GM12872 (cell line): ENCODE results near the gene PARP6.

Source experiments
- CTCF ChIP-seq: IDR thresholded peaks from 3 replicates; pipeline ENCODE4 v1.5.1; 2011; ENCODE audit warnings: low read depth, mild to moderate bottlenecking, low read length, moderate library complexity; ENCODE audit not compliant: insufficient read depth

PARP6 gene

GRCh38 chr15:72229076-72229946, 43.0 kb downstream of the PARP6 start:
- no peak for TF ChIP-seq CTCF

- no peak for TF ChIP-seq CTCF
Observed at GRCh38 chr15:72227720-72228119, 44.6 kb downstream of the PARP6 start.

GRCh38 chr15:72227192-72227586, 45.2 kb downstream of the PARP6 start:
- no peak for TF ChIP-seq CTCF

GRCh38 chr15:72223278-72223677, 49.1 kb downstream of the PARP6 start:
- TF ChIP-seq CTCF: no peak

GRCh38 chr15:72222393-72222792, 50.0 kb downstream of the PARP6 start:
- no peak for TF ChIP-seq CTCF

- no peak for TF ChIP-seq CTCF
Observed at GRCh38 chr15:72220687-72221086, 51.7 kb downstream of the PARP6 start.

- no peak for TF ChIP-seq CTCF
Observed at GRCh38 chr15:72217216-72217615, 55.1 kb downstream of the PARP6 start.
